ENCODE data around the gene AGO1.

GRCh38 chr1:35863136-35863535, 19.9 kb upstream of the AGO1 start:
- TF ChIP-seq EP300 (IDR thresholded peaks at IDR 0.05), result no peak
- no peak for TF ChIP-seq CTCF (IDR thresholded peaks at IDR 0.05)

Measured in tibial nerve (tissue), 4 donors.